HuH-7 (cell line): ENCODE data around the gene PHACTR4.
"Not testable (repeated sequence)": the region's sequence is repeated elsewhere in the genome, so short reads cannot be mapped to it uniquely, and the experiment has no call there.

Experiments used
- DNase-seq: peaks from one replicate; pipeline ENCODE4 v3.0.0; 2011; ENCODE audit warnings: low spot score

The PHACTR4 gene

DNA sequence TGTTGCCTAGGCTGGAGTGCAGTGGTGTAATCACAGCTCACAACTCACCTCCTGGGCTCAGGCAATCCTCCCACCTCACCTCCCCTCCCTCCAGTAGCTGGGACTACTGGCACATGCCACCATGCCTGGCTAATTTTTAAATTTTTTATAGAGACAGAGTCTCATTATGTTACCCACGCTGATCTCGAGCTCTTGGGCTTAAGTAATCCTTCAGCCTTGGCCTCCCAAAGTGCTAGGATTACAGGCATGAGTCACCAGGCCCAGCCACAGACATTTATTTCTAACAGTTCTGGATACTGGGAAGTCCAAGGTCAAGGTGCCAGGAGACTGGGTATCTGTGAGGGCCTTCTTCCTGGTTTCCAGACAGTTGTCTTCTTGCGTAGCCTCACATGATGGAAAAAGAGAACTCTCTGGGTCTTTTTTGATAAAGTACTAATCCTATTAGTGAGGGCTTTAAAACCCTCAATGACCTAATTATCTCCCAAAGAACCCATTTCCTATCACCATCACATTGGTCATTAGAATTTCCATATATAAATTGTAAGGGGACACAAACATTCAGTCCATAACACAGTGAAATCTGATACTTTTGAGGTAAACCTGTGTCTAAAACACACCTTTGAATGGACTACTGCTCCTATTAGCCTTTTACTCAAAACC, 67.9 kb downstream of the PHACTR4 start:
- DNase-seq: no peak

DNA sequence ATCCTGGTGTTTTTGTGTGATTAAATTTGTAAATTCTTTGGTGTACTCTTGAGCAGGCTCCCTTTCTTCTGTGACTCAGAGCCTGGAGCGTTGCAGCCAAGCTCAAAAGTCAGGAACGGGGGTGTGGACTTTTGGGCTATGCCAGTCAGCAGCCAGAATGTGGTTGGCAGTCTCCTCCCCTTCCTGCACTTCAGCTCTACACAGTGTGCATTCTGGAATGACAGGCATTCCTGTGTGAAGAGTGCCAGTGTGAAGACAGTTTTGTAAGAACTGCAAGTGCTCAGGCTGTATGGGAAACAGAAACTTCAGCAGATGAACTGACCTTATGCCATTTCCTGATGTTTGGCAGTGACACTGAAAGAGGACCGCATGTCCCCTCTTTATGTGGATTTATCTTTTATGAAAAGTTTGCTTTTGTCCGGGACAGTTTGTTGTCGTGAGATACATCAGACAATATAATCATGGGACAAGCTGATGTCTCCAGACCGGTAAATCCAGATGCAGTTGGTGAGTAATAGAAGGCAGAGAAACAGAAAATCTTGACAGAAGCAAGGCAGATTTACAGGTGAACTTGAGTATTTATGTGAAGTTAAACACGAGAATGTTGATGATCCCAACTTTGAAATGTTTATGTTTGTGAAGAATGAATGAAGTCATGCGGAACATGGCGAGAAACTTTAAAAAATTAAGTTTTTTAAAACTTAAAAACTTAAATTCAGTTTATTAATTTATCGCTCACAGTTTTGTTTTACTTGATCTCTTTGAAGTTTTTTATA, 68.6 kb downstream of the PHACTR4 start:
- peak; percentile 13 for DNase-seq

DNA sequence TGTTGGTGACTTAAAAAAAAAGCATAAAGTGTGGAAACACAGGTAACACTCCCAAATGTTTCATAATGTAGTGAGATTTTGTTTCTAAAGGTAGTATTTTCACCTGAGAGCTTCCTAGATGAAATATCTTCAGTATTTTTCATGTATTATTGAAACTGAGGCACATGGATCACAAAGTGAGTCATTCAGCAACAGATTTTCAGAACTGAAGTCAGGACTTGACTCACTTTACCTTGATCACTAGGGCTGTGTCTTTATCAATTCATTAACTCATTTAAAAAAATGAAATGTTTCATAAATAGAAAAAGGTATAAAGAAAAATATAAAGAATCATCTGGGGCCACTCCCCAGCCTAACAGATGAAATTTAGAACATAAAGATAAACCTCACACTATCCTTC, 69.8 kb downstream of the PHACTR4 start:
- no peak for DNase-seq

DNA sequence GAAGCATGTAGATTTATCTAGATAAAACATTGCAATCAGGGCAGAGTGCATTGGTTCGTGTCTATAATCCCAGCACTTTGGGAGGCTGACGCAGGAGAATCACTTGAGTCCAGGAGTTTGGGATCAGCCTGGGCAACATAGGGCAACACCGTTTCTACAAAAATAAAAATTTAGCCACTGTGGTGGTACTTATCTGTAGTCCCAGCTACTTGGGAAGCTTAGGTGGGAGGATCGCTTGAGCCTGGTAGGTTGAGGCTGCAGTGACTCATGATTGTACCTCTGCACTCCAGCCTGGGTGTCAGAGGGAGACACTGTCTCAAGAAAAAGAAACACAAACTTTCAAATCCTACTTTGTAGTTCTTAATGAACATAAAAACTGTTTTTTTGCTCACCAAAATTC, 72.1 kb downstream of the PHACTR4 start:
- no peak for DNase-seq

DNA sequence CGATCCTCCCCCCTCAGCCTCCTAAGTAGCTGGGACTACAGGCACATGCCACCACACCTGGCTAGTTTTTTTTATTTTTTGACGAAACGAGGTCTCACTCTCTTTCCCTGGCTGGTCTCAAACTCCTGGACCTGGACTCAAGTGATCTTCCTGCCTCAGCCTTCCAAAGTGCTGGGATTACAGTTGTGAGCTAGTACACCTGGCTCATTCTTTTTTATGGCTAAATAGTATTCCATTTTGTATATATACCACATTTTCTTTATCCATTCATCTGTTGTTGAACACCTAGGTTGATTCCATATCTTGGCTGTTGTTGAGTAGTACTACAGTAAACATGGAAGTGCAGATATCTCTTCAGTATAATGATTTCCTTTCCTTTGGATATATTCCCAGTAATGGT, 74.0 kb downstream of the PHACTR4 start:
- DNase-seq: no peak

DNA sequence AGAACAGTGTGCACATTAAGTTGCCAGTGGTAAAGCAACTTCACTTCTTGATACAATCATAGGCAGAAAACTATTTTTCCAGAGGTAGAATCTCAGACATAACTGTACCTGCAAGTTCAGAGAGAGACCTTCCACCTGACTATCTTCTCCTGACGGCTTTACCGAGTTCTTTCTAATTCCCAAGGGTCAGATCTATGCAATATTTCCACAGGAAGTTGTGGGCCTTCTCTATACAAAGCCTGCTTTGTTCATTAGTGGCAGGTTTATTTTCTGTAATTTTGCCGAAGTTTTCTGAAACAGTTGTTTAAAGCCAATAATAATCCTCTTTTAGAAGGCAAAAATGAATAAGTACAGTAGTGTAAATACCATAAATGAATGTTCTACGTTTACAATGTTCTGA, 78.1 kb downstream of the PHACTR4 start:
- DNase-seq: peak; percentile 18

DNA sequence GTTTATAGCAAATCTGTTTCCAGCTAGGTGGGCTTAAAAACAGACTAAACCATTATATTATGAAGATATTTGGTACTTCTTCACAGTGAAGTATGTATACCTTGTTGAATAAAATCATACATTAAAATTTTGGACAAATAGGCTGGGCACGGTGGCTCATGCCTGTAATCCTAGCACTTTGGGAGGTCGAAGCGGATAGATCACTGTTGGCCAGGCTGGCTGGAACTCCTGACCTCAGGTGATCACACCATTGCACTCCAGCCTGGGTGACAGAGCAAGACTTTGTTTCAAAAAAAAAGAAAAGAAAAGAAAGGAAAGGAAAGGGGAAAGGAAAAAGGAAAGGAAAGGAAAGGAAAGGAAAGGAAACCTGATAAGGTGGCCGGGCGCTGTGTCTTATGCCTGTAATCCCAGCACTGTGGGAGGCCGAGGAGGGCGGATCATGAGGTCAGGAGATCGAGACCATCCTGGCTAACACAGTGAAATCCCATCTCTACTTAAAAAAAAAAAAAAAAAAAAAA, 78.6 kb downstream of the PHACTR4 start:
- DNase-seq: not testable (repeated sequence)

DNA sequence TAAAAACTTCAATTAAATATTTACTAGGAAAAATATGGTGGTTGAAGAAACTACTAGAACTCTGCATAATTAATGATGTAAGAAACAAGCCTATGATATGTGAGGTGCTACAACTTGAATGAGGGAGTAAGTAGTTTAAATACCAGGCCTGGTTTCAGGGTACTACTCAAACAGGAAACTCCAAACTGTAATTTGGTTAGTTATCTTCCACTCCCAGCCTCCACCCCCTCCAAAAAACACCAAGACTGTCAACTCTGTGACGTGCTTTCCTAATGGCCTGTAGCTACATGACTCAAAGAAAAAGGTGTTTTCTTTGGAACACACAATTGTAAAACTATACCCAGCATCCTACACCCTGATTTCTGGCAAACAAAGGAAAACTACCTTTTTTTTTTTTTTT, 80.4 kb downstream of the PHACTR4 start:
- DNase-seq: no peak

DNA sequence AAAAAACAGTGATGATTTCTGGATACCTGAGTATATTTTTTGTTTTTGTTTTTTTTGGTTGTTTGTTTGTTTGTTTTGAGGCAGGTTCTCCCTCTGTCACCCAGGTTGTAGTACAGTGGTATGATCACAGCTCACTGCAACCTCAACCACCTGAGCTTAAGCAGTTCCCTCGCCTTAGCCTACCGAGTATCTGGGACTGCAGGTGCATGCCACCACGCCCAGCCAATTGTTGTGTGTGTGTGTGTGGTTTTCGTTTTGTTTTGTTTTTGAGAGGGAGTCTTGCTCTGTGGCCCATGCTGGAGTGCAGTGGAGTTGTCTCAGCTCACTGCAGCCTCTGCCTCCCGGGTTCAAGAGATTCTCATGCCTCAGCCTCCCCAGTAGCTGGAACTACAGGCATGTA, 81.0 kb downstream of the PHACTR4 start:
- no peak for DNase-seq

DNA sequence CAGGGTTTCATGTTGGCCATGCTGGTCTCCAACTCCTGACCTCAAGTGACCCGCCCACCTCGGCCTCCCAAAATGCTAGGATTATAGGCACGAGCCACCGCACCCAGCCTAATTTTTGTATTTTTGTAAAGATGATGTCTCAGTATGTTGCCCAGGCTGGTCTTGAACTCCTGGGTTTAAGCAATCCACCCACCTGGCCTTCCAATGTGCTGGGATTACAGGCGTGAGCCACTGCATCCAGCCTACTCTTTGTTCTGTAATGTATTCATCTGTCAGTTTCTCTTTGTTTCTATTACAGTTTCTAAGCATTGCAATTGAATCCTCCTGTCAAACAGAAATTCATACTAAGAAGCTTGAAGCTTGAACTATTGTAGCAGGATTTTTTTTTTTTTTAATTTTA, 81.5 kb downstream of the PHACTR4 start:
- DNase-seq: no peak

DNA sequence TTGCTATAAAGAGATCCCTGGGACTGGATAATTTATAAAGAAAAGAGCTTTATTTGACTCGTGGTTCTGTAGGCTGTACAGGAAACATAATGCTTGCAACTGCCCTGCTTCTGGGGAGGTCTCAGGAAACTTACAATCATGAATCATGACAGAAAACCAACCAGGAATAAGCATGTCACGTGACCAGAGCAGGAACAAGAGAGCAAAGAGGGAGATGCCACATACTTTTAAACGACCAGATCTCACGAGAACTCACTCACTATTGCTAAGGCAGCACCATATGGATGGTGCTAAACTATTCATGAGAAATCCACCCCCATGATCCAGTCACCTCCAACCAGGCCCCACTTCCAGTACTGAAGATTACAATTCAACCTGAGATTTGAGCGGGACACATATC, 86.5 kb downstream of the PHACTR4 start:
- no peak for DNase-seq

DNA sequence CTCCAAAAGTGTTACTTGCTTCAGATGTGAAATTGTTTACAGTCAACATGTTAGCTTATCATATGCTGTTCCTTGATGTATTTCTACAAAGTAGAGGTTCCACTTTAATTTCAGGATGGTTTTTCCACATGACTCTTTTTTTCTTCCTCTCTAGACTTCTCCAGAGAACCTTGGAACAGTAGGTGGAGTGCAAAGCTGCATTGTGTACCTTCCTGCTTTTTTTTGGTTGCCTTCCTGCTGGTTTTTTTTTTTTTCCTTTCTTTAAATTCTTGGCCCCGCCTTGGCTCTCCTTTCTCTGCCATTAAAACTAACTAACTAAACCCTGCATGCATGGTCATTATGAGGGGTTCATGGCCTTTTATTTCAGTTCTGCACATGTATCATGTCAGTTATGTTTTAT, 88.1 kb downstream of the PHACTR4 start:
- no peak for DNase-seq

DNA sequence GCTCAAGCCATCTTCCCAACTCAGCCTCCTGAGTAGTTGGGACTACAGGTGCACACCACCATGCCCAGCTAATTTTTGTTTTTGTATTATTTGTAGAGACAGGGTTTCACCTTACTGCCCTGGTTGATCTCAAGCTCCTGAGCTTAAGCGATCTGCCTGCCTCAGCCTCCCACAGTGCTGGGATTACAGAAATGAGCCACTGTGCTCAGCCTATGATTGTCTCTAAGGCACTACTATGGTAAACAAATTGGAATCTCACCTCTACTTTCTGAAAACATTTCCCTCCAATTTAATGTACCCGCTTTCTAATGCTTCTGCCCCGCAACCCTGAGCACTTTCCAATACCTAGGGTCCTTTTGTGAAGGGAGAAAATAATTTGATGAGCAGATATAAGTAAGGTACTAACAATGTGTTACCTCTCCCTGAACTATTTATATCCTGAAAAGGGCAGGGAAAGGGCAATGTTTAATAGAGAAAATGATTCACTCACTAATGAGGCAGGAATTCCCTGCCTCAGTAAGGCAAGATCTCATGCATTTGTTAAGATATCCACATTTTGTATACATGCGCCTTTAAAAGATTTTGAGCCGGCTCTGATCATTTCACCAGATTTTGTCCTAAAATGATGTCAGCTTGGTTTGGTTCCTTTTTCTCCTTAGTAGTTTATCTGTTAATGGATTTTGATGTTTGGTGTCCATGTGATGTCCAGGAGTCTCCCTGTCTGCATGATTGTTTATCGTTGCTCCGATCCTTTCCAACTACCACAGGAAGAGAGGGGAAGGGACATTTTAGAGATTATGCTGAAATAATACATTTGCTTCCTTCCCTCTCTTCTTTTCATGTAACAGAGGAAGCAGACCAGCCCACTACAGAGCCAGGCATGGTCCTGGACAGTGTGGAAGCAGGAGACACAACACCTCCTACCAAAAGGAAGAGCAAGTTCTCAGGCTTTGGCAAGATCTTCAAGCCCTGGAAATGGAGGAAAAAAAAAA, 89.0 kb downstream of the PHACTR4 start:
- no peak for DNase-seq

DNA sequence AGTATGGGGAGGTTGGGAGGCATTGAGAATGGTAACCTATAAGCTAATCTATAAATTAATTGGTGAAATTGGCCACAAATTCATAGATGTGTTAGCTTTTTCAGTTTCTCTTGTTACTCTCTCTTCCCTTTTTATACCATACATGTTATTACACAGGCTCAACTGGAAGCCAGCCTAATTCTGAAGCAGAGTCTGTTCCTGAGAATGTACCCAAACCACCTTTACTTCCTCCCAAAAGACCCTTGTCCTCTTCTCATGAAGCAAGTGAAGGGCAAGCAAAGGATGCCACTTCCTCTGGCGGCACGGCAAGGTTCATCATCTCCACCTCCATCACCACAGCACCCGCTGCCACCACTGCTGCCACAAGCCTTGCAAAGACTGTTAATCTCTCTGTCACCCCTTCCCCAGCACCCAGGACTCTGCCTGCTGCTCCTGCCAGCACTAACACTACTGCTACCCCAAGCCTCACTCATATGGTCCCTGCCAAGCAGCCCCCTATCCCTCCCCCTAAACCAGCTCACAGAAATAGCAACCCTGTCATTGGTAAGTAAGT, 96.8 kb downstream of the PHACTR4 start:
- no peak for DNase-seq

DNA sequence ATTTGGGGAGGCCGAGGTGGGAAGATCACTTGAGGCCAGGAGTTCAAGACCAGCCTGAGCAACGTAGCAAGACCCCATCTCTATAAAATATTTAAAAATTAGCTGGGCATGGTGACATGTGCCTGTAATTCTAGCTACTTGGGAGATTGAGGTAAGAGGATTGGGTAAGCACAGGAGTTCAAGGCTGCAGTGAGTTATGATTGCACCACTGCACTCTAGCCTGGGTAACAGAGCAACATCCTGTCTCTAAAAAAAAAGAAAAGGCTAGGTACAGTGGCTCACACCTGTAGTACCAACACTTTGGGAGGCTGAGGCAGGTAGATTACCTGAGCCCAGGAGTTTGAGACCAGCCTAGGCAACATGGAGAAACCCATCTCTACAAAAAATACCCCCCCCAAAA, 100.6 kb downstream of the PHACTR4 start:
- no peak for DNase-seq

DNA sequence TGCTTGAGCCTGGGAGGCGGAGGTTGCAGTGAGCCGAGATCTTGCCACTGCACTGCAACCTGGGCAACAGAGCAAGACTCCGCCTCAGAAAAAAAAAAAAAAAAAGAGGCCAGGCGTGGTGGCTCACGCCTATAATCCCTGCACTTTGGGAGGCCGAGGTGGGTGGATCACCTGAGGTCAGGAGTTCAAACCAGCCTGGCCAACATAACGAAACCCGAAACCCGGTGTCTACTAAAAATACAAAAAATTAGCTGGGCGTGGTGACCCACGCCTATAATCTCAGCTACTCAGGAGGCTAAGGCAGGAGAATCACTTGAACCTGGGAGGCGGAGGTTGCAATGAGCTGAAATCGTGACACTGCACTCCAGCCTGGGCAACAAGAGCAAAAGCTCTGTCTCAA, 110.0 kb downstream of the PHACTR4 start:
- not testable (repeated sequence) for DNase-seq

DNA sequence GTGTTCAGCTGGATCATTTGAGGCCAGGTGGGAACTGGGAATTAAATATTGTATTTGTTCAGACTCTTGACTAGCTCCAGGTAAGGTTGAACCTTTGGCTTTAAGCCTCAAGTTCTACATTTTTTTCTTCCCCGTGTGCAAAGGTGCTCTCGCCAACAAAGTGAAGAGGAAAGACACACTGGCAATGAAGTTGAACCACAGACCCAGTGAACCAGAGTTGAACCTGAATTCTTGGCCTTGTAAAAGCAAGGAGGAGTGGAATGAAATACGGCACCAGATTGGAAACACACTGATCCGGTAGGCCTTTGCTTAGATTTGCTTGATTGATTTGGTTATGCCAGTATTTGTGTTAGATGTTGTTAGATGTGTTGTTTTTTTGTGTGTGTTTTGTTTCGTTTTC, 110.8 kb downstream of the PHACTR4 start:
- DNase-seq: no peak

DNA sequence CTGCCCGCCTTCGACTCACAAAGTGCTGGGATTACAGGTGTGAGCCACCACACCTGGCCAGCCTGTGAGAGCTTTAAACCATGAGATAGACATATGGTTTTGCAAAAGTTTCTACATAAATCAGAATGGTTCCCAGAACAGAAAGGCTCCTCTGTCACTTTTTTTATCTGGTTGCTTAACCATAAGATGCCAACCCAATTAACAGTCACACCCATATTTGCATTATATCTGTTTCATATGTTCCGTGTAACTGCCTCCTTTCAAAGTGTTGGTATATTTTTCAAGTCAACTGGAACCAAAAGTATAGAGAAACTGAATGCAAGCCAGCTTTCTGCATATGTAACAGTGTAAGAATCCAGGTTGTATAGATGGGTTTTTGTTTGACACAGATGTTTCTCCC, 112.6 kb downstream of the PHACTR4 start:
- no peak for DNase-seq

DNA sequence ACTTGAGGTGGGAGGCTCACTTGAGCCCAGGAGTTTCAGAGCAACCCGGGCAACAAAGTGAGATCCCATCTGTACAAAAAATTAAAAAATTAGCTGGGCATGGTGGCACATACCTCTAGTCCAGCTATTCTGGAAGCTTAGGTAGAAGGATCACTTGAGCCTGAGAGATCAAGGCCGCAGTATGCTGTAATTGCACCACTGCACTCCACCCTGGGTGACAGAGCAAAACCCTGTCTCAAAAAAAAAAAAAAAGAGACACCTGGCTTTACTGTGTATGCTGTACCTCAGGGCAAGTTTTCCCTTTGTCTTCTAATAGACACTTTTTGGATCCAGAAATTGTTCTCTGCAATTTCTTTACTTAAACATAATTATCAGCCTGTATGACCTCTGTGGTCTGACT, 113.2 kb downstream of the PHACTR4 start:
- no peak for DNase-seq

DNA sequence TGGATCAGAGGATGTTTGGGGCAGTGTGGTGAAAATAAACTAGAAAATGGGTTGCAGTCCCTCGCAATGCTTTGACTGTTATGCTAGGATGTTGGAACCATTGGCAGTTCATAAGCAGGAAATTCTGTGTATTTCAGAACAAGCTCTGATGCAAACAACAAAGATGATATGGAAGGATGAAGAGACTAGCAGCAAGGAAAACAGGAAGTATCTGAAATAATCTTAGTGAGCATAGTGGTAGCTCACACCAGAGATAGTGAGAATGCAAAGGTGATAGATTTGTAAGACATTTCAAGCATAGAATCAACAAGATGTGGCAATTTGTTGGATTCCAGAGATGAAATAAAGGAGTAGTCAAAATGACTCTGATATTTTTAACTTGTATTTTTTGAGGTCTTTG, 125.2 kb downstream of the PHACTR4 start:
- DNase-seq: no peak

DNA sequence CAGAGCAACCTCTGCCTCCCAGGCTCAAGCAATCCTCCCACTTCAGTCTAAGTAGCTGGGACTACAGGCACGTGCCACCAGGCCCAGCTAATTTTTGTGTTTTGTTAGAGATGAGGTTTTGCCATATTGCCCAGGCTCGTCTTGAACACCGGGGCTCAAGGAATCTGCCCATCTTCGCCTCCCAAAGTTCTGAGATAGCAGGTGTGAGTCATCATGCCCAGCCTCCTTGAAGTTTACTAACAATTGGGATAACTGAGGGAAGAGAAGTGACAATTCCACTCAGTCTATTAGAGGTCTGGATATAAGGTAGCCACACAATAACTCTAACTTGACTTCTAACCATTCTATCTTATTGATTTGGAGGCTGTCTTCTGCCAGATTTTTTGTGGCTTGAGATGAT, 130.0 kb downstream of the PHACTR4 start:
- DNase-seq: no peak

DNA sequence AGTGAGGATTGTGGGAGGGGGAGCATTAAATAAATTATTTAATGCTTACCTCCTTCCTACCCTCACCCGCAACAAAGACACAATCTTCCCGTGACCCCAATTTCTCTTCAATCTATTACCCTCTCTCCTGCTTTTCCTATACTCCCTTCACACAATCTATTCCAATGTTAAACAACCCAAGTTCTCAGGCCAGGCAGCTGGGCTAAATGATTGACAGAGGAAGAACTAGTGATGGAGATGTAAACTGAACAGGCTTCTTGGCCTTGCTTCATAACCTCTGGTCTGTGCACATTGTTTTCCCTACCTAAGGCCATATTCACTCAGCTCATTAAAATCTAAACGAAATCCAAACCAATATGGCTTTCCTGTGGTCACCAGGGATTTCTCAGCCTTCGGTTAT, 132.4 kb downstream of the PHACTR4 start:
- DNase-seq: no peak
